HUES64 (cell line): Measurements from ENCODE around the gene CCDC77.

Experiments used
- H3K27ac ChIP-seq: 2 replicates; pipeline ENCODE4 v1.7.0; 2013; ENCODE audit warnings: low read depth, low read length, inconsistent platforms
- H3K27me3 ChIP-seq: 2 replicates; pipeline ENCODE4 v1.6.1; 2013; ENCODE audit warnings: mild to moderate bottlenecking, low read length; ENCODE audit not compliant: insufficient read depth
- H3K36me3 ChIP-seq: 2 replicates; pipeline ENCODE4 v1.6.1; 2013; ENCODE audit warnings: mild to moderate bottlenecking, low read length; ENCODE audit not compliant: insufficient read depth
- H3K4me1 ChIP-seq: 2 replicates; pipeline ENCODE4 v1.6.1; 2013; ENCODE audit warnings: mild to moderate bottlenecking, low read length, moderate library complexity; ENCODE audit not compliant: insufficient read depth
- H3K4me3 ChIP-seq: 2 replicates; pipeline ENCODE4 v1.5.1; 2013; ENCODE audit warnings: mild to moderate bottlenecking, low read length, moderate library complexity
- H3K9ac ChIP-seq: 2 replicates; pipeline ENCODE4 v1.6.1; 2013; ENCODE audit warnings: mild to moderate bottlenecking, low read depth, low read length
- H3K9me3 ChIP-seq: 2 replicates; pipeline ENCODE4 v1.6.1; 2013; ENCODE audit warnings: low read depth, low read length; ENCODE audit not compliant: insufficient read depth
- WGBS: fragments of 150-250, 120-280 bp; methylation state at CpG from one replicate; pipeline ENCODE4 v1.1.7; 2013; ENCODE audit warnings: missing lambda C conversion rate; 5-methylcytosine and 5-hydroxymethylcytosine counted together

Gene CCDC77

GRCh38 chr12:466762-467161 lies 65.3 kb downstream of the CCDC77 start:
- Histone ChIP-seq H3K9ac (no peak overlapping the region), H3K27me3 (peaks cover 1% of the 10 kb centered on the region), H3K36me3 (no peaks in the 10 kb centered on the region), H3K4me3 (no peak overlapping the region), H3K4me1 (peaks cover 6% of the 10 kb centered on the region; the same call in 1 of the 2 replicates), H3K27ac (no peak overlapping the region), H3K9me3 (no peaks in the 10 kb centered on the region)
- WGBS, result 94% methylated on average over 5 of the region's 5 CpGs

- Histone ChIP-seq H3K27ac (no peak overlapping the region), H3K4me1 (peaks cover 6% of the 10 kb centered on the region; the same call in 1 of the 2 replicates), H3K9me3 (no peaks in the 10 kb centered on the region), H3K27me3 (no peaks in the 10 kb centered on the region), H3K4me3 (no peak overlapping the region), H3K36me3 (no peaks in the 10 kb centered on the region), H3K9ac (no peak overlapping the region)
- 94% methylated on average over 6 of the region's 6 CpGs for WGBS
Measured at GRCh38 chr12:467591-467990, 66.1 kb downstream of the CCDC77 start.

GRCh38 chr12:468671-469389 lies 67.4 kb downstream of the CCDC77 start:
- H3K4me1 ChIP-seq, result peaks cover 10% of the 10 kb centered on the region; the same call in 1 of the 2 replicates
- 80% methylated on average over 10 of the region's 10 CpGs for WGBS
- H3K27ac ChIP-seq, result no peak overlapping the region; the same call in 1 of the 2 replicates
- no peaks in the 10 kb centered on the region for H3K27me3 ChIP-seq
- H3K36me3 ChIP-seq, result no peaks in the 10 kb centered on the region
- no peak overlapping the region for H3K4me3 ChIP-seq
- no peaks in the 10 kb centered on the region for H3K9me3 ChIP-seq
- H3K9ac ChIP-seq, result no peak overlapping the region

GRCh38 chr12:470133-470532 lies 68.7 kb downstream of the CCDC77 start:
- no peaks in the 10 kb centered on the region for H3K27me3 ChIP-seq
- H3K9me3 ChIP-seq, result no peaks in the 10 kb centered on the region
- H3K27ac ChIP-seq, result no peak overlapping the region
- H3K9ac ChIP-seq, result no peak overlapping the region
- no peaks in the 10 kb centered on the region for H3K36me3 ChIP-seq
- WGBS, result 80% methylated on average over 11 of the region's 11 CpGs
- peaks cover 12% of the 10 kb centered on the region; the same call in 1 of the 2 replicates for H3K4me1 ChIP-seq
- no peak overlapping the region for H3K4me3 ChIP-seq

GRCh38 chr12:473198-473597 lies 71.8 kb downstream of the CCDC77 start:
- no peak overlapping the region for H3K9ac ChIP-seq
- no peaks in the 10 kb centered on the region for H3K36me3 ChIP-seq
- H3K9me3 ChIP-seq, result no peaks in the 10 kb centered on the region
- no peak overlapping the region for H3K27ac ChIP-seq
- no peak overlapping the region for H3K4me3 ChIP-seq
- no peaks in the 10 kb centered on the region for H3K27me3 ChIP-seq
- peaks cover 16% of the 10 kb centered on the region; the same call in 1 of the 2 replicates for H3K4me1 ChIP-seq
- WGBS, result 89% methylated on average over 5 of the region's 5 CpGs

GRCh38 chr12:473863-474577 lies 72.6 kb downstream of the CCDC77 start:
- 61% methylated on average over 7 of the region's 9 CpGs for WGBS
- no peaks in the 10 kb centered on the region for H3K36me3 ChIP-seq
- peak overlapping the region; percentile 29; the same call in 1 of the 2 replicates for H3K9ac ChIP-seq
- peaks cover 16% of the 10 kb centered on the region; the same call in 1 of the 2 replicates for H3K4me1 ChIP-seq
- H3K9me3 ChIP-seq, result no peaks in the 10 kb centered on the region
- no peak overlapping the region for H3K4me3 ChIP-seq
- peak overlapping the region; percentile 57 for H3K27ac ChIP-seq
- no peaks in the 10 kb centered on the region for H3K27me3 ChIP-seq

GRCh38 chr12:475286-475685 lies 73.8 kb downstream of the CCDC77 start:
- H3K9ac ChIP-seq, result peak overlapping the region; percentile 27; the same call in 1 of the 2 replicates
- no peak overlapping the region for H3K27ac ChIP-seq
- H3K4me3 ChIP-seq, result no peak overlapping the region
- H3K9me3 ChIP-seq, result no peaks in the 10 kb centered on the region
- H3K36me3 ChIP-seq, result no peaks in the 10 kb centered on the region
- 85% methylated on average over 5 of the region's 5 CpGs for WGBS
- H3K4me1 ChIP-seq, result peaks cover 16% of the 10 kb centered on the region; the same call in 1 of the 2 replicates
- no peaks in the 10 kb centered on the region for H3K27me3 ChIP-seq

GRCh38 chr12:479161-479560 lies 77.7 kb downstream of the CCDC77 start:
- Histone ChIP-seq H3K36me3 (no peaks in the 10 kb centered on the region), H3K4me3 (no peak overlapping the region), H3K9ac (no peak overlapping the region), H3K9me3 (no peaks in the 10 kb centered on the region), H3K4me1 (peaks cover 8% of the 10 kb centered on the region; the same call in 1 of the 2 replicates), H3K27me3 (no peaks in the 10 kb centered on the region), H3K27ac (no peak overlapping the region)
- 95% methylated on average over 4 of the region's 4 CpGs for WGBS

- no peak overlapping the region for H3K4me3 ChIP-seq
- no peaks in the 10 kb centered on the region for H3K36me3 ChIP-seq
- H3K9me3 ChIP-seq, result no peaks in the 10 kb centered on the region
- no peaks in the 10 kb centered on the region for H3K27me3 ChIP-seq
- H3K9ac ChIP-seq, result no peak overlapping the region
- no peak overlapping the region for H3K27ac ChIP-seq
- 63% methylated on average over 13 of the region's 13 CpGs for WGBS
- no peaks in the 10 kb centered on the region; the same call in 1 of the 2 replicates for H3K4me1 ChIP-seq
Measured at GRCh38 chr12:480831-481816, 79.7 kb downstream of the CCDC77 start.

- H3K36me3 ChIP-seq, result no peaks in the 10 kb centered on the region
- 97% methylated on average over 3 of the region's 3 CpGs for WGBS
- H3K9me3 ChIP-seq, result no peaks in the 10 kb centered on the region
- no peak overlapping the region for H3K9ac ChIP-seq
- no peak overlapping the region for H3K4me3 ChIP-seq
- no peaks in the 10 kb centered on the region; the same call in 1 of the 2 replicates for H3K4me1 ChIP-seq
- H3K27me3 ChIP-seq, result no peaks in the 10 kb centered on the region
- no peak overlapping the region for H3K27ac ChIP-seq
Measured at GRCh38 chr12:482061-482460, 80.6 kb downstream of the CCDC77 start.
